NCI-H146 treated with DMSO at 0.1 percent for 48 hours (cell line): ENCODE results near the gene KCNJ1.

Experiments
- DNase-seq: peaks from one replicate; lab custom pipeline; 2025; ENCODE audit not compliant: unreplicated experiment; lab: John Stamatoyannopoulos, UW

The KCNJ1 gene

GRCh38 chr11:128901653-128902514, 34.8 kb upstream of the KCNJ1 start:
- DNase-seq: no peak

- DNase-seq: no peak
Measured at GRCh38 chr11:128900468-128900867, 33.4 kb upstream of the KCNJ1 start.

GRCh38 chr11:128898580-128899344, 31.7 kb upstream of the KCNJ1 start:
- no peak for DNase-seq

GRCh38 chr11:128897826-128898225, 30.7 kb upstream of the KCNJ1 start:
- no peak for DNase-seq

DNA sequence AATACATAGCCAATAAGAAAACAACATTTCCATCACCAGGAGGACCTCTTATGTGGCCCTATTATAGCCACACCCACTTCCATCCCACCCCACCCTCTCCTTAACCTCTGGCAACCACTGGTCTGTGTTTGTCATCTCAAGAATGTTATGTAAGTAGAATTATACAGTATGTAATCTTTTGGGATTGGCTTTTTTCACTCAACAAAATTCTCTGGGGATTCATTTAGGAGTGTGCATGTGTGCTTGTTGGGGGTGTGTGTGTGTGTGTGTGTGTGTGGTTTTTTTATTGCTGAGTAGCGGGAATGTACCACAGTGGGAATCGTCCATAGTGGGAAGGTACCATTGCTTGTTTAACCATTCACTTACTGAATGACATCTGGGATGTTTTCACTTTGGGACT, 29.3 kb upstream of the KCNJ1 start:
- no peak for DNase-seq

GRCh38 chr11:128895526-128895925, 28.4 kb upstream of the KCNJ1 start:
- DNase-seq: no peak

- no peak for DNase-seq
Measured at GRCh38 chr11:128894685-128895084, 27.6 kb upstream of the KCNJ1 start.

DNA sequence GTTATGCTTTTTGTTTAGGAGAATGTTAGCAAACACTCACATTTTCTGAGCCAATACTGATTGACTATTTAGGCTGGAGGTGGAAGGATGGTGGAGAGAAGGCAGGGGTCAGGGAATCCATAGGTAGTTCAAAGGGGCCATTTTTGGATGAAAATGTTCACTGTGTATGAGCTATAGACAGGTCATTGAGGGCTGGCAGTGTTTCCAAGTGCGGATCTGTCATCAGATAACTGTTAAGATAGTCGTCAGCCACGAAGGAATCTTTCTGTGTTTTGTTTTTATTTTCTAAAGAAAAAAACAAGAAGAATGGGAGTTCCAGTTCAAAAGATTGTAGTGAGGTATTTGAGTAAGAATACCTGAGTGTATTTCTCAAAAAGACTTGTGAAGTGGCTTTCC, 27.2 kb upstream of the KCNJ1 start:
- no peak for DNase-seq

DNA sequence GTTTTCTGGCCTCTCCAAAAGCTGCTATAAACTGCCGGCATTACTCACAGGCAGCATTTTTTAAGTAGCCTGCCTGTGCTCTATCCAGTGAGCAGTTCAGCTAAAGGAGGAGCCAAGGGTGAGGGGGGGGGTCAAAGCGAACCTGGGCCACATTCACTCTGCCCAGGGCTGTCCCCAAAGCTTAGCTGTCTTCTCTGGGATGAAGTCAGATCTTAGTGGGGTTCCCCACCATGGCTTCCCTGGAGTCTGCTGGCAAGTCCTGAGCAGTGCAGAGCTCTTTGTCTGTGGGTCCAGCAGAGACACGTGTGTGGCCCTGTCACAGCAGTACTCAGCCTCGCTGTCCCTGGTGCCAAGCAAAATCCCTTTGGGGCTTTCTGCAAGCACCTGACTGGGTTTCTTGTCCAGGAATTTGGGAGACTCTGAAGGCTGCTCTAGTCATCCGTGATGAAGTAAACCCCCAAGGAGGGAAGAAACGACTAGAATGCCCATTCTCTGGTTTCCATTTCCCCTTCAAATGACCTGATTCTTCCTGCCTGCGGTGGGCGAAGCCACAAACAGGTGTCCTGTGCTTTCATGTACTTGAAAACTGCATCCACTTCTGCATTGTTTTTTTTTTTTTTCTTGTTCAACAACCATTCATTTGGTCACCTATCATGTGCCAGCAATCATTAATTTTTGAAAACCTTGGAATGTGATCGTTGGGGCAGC, 26.6 kb upstream of the KCNJ1 start:
- no peak for DNase-seq

DNA sequence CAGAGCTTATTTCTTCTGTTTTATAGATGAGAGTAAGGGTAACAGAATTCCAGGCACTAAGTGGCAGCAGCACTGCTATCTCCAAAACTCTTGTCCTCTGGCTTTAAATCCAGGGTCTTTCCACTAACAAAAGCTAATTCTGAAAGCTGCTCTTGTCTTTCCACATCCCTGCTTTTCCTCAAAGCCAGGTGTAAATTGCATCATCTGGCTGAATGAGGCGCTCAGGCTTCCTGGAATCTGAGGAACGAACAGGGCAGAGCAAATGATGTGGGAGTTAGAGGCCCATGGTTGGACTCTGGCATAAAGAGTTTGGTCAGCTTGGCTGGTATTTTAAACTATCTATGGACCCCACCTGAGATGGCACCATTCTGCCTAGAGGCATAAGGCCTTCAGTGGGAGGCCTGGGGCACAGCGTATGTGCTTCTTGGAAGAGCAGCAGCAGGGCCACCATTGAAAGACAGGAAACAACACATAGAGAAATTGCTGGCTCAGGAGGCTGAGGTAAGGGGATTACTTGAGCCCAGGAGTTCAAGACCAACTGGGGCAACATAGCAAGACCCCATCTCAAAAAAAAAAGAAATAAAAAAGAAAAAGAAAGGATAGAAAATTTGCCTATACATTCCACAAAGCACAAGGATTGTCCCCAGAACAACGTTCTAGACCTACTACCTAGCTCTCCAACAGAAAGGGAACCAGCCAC, 25.9 kb upstream of the KCNJ1 start:
- no peak for DNase-seq

DNA sequence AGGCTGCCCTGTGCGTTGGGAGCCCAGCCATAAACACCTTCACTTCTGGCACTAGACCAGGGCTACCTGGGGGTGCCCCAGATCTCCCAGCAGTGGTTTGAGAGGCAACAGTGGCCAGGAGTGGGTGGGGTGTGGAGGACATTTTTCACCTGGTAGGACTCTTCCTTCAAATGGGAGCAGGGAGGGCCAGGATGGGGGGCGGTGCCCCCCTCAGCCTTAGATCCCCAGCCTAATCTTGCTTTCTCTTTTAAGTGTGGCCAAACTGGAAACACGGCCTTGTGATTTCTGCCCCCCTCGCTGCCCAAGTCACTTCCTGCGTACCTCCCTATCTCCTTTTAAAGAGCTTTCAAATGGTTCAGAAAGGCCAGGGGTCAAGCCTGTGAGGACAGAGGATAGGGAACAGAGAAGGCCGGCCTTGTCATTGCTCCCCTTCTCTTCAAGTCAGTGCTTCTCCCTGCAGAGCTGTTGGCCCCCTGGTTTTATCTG, 24.9 kb upstream of the KCNJ1 start:
- DNase-seq: no peak

DNA sequence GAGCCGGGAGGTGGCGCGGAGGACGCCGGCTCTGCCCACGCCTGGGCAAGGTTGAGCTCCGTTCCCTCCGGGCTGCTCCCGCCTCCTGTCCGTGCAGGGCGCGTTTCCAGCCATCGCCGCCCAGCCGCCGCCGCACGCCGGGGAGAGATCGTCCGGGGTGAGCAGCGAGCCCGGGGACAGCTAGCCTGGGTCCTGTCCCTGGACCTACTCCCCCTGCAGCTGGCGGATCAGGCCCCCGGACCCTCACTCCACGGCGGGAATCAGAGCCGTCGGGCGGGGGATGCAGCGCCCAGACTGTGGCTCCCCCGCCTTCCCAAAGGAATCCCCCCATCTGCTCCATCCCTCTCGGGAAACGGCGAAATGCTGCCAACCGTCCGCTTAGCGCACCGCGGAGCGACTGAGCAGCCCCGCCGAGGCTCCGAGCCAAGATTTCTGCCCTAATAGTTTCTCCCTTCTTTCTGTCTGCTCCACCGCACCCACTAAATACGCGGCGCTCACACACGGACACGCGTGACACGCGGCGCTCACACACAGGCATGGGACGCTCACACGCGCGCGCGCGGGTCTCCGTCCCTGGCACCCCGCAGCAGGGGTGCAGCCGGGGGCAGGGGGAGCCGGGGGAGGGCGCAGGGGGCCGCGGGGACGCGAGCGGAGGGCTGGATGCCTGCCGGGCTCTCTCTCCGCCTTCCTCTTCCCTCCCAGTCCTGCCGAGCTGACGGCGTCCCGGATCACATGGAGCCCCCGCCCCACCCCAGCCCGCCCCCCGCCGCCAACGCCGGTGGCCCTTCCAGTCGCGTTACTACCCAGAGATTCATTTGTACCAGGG, 23.7 kb upstream of the KCNJ1 start, which contains the start of gene KCNJ5:
KCNJ5 (plus strand) TSS at position 814 of the 826 bp plus-strand sequence. CDS start 19,918 bp downstream, outside the sequence.
- peak; percentile 27 for DNase-seq

DNA sequence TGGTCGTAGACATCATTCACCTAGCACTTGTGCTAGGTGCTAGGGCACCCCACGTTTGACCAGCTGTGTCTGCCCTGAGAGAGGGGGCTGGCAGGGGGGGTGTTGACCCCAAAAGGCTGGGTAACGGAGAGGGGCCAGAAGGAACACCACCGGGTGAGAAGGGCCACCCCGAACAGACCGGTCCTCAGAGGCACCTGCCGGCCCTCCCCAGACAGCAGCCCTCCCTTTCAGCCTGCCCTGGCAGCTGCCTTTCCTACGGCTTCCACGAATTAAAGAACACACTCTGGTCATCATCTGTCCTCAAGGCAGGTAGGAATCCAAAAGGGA, 23.1 kb upstream of the KCNJ1 start:
- no peak for DNase-seq

GRCh38 chr11:128889657-128890213, 22.6 kb upstream of the KCNJ1 start:
- no peak for DNase-seq

DNA sequence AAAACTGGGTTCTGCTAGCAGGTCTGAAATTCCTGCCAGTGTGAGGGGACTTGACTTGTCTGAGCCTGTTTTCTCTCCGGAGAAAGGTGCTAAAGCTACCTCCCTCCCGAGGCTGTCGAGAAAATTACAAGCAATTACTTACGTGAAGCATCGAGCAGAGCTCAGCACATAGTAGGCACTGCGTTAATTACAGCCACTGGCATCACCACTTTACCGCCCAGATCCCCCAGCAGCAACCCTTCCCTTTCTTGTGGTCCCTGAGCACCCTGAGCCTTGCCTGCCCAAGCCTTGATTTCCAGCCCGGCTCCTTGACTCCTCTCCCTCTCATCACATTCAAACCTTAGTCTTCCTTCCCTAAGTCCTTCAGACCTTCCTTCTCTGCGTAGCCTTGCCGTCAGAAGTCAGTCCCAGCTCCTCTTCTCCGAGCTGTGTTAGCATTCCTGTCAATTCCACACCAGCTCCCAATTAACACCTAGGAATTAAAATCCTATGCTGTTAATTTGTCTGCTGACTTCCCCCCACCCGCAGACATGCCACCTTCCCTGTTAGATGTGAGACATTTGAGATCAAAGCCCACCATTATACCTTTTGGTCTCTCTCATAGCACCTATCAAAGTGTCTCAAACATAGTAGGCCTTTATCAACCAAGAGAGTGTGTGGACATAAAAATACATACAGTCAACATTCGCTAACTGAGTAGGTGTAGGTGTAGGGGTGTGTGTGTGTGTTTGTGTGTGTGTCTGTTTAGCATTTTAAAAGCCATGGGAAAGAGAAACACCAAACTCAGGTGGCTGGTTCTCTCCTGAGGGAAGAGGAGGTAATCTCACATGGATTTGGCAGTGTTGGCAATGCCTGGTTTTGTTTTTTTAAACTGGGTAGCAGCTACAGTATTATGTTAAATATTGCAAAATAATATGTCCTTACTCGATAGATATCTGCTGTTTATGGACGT, 21.2 kb upstream of the KCNJ1 start:
- no peak for DNase-seq

DNA sequence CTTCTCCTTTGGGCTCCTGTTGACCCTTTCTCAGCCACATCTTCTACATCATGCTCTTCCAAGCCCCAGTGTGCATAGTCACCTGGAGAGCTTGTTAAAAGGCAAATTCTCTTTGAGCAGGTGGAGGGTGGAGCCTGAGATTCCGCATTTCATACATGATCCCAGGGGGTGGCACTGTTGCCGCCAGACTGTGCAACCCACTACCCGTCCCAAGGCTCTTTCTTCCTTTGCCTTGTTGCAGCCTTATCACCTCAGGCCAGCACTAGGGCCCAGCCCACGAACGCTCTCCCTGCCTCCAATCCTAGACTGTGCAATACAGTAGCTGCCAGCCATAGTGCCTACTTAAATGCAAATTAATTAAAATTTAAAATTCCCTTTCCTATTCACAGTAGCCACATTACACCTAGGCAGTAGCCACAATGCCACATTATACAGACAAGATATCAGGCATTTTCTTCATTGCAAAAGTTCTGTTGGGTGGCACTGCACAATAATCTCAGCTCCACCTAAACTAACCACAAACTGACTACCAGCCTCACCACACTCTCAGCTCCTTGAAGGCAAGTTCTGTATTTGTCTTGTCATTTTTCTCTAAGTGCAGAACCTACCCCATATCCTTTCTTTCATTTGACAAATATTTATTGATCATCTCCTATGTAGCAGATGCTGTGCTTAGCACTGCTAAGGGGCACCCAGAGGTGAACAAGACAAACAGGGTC, 19.5 kb upstream of the KCNJ1 start:
- DNase-seq: peak; percentile 46

- DNase-seq: peak; percentile 49
Measured at GRCh38 chr11:128884703-128885338, 17.7 kb upstream of the KCNJ1 start.
